ENCODE data around the gene ZEB1. TPM values are rescaled to one million over a fixed set of nuclear protein-coding genes. Genes with fewer than 3 reads are reported as not detected.
"Not testable (repeated sequence)": the region's sequence is repeated elsewhere in the genome, so short reads cannot be mapped to it uniquely, and the experiment has no call there.

ZEB1 gene
- total and polyA plus RNA-seq, 2 donors, result 59.0 to 166 TPM

- not testable (repeated sequence) for H3K4me1 ChIP-seq (ENCODE audit: insufficient read depth); H3K4me3 ChIP-seq (ENCODE audit: low read depth, low read length); DNase-seq (ENCODE audit: extremely low spot score); H3K27ac ChIP-seq (ENCODE audit: low read depth); H3K36me3 ChIP-seq (ENCODE audit: insufficient read depth)
Observed at GRCh38 chr10:31428499-31428898, 109.5 kb downstream of the ZEB1 start.

DNA sequence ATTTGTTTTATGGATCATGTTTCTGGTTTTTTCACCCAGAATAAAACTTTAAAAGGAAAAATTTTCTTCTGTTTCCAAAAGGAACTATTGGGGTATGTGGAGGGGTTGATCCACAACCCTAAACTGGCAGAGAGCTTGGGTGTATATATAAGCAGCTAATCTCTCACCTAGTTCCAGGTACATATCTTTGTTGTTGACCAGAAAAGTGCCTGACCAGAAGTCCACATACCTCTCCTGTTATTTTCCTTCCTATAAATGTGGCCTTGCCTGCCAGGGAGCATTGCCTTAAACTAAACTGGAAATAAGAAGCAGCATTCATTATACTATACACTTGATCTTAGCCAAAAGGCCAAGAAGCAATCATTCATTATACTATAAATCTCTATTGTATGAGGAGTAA lies 112.0 kb downstream of the ZEB1 start:
- Histone ChIP-seq H3K36me3 (ENCODE audit: insufficient read depth) (no peaks in the 10 kb centered on the region), H3K4me3 (ENCODE audit: low read depth, low read length) (no peak overlapping the region), H3K4me1 (ENCODE audit: insufficient read depth) (no peaks in the 10 kb centered on the region), H3K27ac (ENCODE audit: low read depth) (no peak overlapping the region)
- no peak for DNase-seq (ENCODE audit: extremely low spot score)

- Histone ChIP-seq H3K27ac (ENCODE audit: low read depth) (no peak overlapping the region), H3K36me3 (ENCODE audit: insufficient read depth) (no peaks in the 10 kb centered on the region), H3K4me3 (ENCODE audit: low read depth, low read length) (no peak overlapping the region), H3K4me1 (ENCODE audit: insufficient read depth) (no peaks in the 10 kb centered on the region)
- no peak for DNase-seq (ENCODE audit: extremely low spot score)
- 91% methylated on average over 4 of the region's 4 CpGs for WGBS
Observed at GRCh38 chr10:31437959-31438358, 118.9 kb downstream of the ZEB1 start.

GRCh38 chr10:31451766-31452165 lies 132.8 kb downstream of the ZEB1 start:
- 69% methylated on average over 2 of the region's 2 CpGs for WGBS
- Histone ChIP-seq H3K4me3 (ENCODE audit: low read depth, low read length) (no peak overlapping the region), H3K4me1 (ENCODE audit: insufficient read depth) (no peaks in the 10 kb centered on the region), H3K36me3 (ENCODE audit: insufficient read depth) (no peaks in the 10 kb centered on the region), H3K27ac (ENCODE audit: low read depth) (no peak overlapping the region)
- no peak for DNase-seq (ENCODE audit: extremely low spot score)

- H3K36me3 ChIP-seq (ENCODE audit: insufficient read depth), result no peaks in the 10 kb centered on the region
- no peak overlapping the region for H3K4me3 ChIP-seq (ENCODE audit: low read depth, low read length)
- H3K4me1 ChIP-seq (ENCODE audit: insufficient read depth), result no peaks in the 10 kb centered on the region
- WGBS, result 59% methylated on average over 1 of the region's 1 CpG
- DNase-seq (ENCODE audit: extremely low spot score), result no peak
- no peak overlapping the region for H3K27ac ChIP-seq (ENCODE audit: low read depth)
Observed at GRCh38 chr10:31456468-31456867, 137.5 kb downstream of the ZEB1 start.

GRCh38 chr10:31457858-31458257 lies 138.8 kb downstream of the ZEB1 start:
- Histone ChIP-seq H3K4me1 (ENCODE audit: insufficient read depth) (no peaks in the 10 kb centered on the region), H3K4me3 (ENCODE audit: low read depth, low read length) (no peak overlapping the region), H3K27ac (ENCODE audit: low read depth) (no peak overlapping the region), H3K36me3 (ENCODE audit: insufficient read depth) (no peaks in the 10 kb centered on the region)
- no peak for DNase-seq (ENCODE audit: extremely low spot score)
- WGBS, result 61% methylated on average over 1 of the region's 1 CpG

- Histone ChIP-seq H3K4me3 (ENCODE audit: low read depth, low read length) (no peak overlapping the region), H3K36me3 (ENCODE audit: insufficient read depth) (no peaks in the 10 kb centered on the region), H3K4me1 (ENCODE audit: insufficient read depth) (no peaks in the 10 kb centered on the region), H3K27ac (ENCODE audit: low read depth) (no peak overlapping the region)
- DNase-seq (ENCODE audit: extremely low spot score), result no peak
Observed at GRCh38 chr10:31458974-31459373, 140.0 kb downstream of the ZEB1 start.

DNA sequence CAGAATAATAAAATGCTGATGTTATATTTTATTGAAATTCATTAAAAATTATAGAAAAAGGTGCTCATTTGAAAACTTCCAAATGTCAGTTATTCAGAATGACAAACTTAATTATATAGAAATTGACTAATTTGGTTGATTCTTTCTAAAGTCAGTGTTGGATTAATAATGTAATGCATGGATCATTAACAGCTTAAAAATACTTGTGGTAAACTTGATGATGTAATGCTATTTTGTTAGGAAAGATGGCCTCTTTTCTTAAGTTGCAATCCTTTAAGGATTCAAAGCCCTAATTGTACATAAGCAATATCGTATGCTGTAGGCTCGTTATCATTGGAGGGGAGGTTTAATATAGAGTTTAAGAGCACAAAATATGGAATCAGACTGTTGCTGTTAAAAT lies 141.2 kb downstream of the ZEB1 start:
- DNase-seq (ENCODE audit: extremely low spot score), result no peak
- Histone ChIP-seq H3K4me1 (ENCODE audit: insufficient read depth) (no peaks in the 10 kb centered on the region), H3K27ac (ENCODE audit: low read depth) (no peak overlapping the region), H3K36me3 (ENCODE audit: insufficient read depth) (no peaks in the 10 kb centered on the region), H3K4me3 (ENCODE audit: low read depth, low read length) (no peak overlapping the region)
- WGBS, result 92% methylated on average over 2 of the region's 2 CpGs

DNA sequence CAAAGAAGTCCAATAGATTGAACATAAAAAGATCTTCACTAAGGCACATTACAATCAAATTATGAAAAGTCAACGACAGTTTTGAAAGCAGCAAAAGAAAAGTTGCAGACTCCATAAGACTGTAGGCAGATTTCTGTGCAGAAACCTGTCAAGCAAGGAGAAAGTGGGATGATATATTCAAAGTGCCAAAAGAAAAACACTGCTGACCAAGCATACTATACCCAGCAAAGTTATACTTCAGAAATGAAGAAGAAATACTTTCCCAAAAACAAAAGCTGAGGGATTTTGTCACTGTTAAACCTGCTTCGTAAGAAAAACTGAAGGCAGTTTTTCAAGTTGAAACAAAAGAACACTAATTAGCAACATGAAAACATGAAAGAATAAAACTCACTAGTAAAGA lies 145.5 kb downstream of the ZEB1 start:
- Histone ChIP-seq H3K36me3 (ENCODE audit: insufficient read depth) (no peaks in the 10 kb centered on the region), H3K4me1 (ENCODE audit: insufficient read depth) (no peaks in the 10 kb centered on the region), H3K27ac (ENCODE audit: low read depth) (no peak overlapping the region), H3K4me3 (ENCODE audit: low read depth, low read length) (no peak overlapping the region)
- WGBS, result 99% methylated on average over 2 of the region's 2 CpGs
- no peak for DNase-seq (ENCODE audit: extremely low spot score)

GRCh38 chr10:31466313-31466712 lies 147.3 kb downstream of the ZEB1 start:
- Histone ChIP-seq H3K36me3 (ENCODE audit: insufficient read depth) (no peaks in the 10 kb centered on the region), H3K27ac (ENCODE audit: low read depth) (no peak overlapping the region), H3K4me1 (ENCODE audit: insufficient read depth) (no peaks in the 10 kb centered on the region), H3K4me3 (ENCODE audit: low read depth, low read length) (no peak overlapping the region)
- DNase-seq (ENCODE audit: extremely low spot score), result no peak
- 90% methylated on average over 1 of the region's 1 CpG for WGBS

GRCh38 chr10:31467791-31468535 lies 148.9 kb downstream of the ZEB1 start:
- no peak overlapping the region for H3K27ac ChIP-seq (ENCODE audit: low read depth)
- H3K4me3 ChIP-seq (ENCODE audit: low read depth, low read length), result no peak overlapping the region
- H3K4me1 ChIP-seq (ENCODE audit: insufficient read depth), result no peaks in the 10 kb centered on the region
- no peaks in the 10 kb centered on the region for H3K36me3 ChIP-seq (ENCODE audit: insufficient read depth)
- no peak for DNase-seq (ENCODE audit: extremely low spot score)
- 91% methylated on average over 4 of the region's 4 CpGs for WGBS

DNA sequence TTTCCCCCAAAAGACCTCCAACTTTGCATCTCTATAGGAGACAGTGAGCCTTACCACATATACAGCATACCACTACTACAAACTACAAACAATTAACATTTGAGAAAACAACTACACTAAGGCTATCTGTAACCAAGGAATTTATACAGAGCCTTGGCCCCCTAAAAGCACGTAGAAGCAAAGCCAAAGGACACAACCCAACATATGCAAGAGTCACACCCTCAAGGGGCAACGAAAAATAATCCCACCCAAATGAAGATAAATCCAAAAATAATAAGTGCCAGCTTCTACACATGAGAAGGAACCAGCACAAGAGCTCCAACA lies 149.5 kb downstream of the ZEB1 start:
- no peak for DNase-seq (ENCODE audit: extremely low spot score)
- H3K27ac ChIP-seq (ENCODE audit: low read depth), result no peak overlapping the region
- H3K4me1 ChIP-seq (ENCODE audit: insufficient read depth), result no peaks in the 10 kb centered on the region
- H3K36me3 ChIP-seq (ENCODE audit: insufficient read depth), result no peaks in the 10 kb centered on the region
- 91% methylated on average over 2 of the region's 2 CpGs for WGBS
- no peak overlapping the region for H3K4me3 ChIP-seq (ENCODE audit: low read depth, low read length)

DNA sequence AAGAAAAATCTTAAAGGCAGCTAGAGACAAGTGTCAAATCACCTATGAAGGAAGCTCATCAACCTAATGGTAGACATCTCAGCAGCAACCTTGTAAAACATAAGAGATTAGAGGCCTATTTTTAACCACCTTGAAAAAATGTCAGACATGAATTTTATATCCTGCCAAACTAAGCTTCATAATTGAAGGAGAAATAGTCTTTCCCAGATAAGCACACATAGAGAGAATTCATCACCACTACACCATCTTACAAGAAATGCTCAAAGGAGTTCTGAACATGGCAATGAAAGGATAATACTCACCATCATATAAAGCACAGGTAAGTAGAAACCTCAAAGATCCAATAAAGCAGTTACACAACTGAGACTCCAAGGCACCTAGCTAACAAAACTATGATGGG lies 156.5 kb downstream of the ZEB1 start:
- DNase-seq (ENCODE audit: extremely low spot score), result no peak
- Histone ChIP-seq H3K4me1 (ENCODE audit: insufficient read depth) (no peaks in the 10 kb centered on the region), H3K27ac (ENCODE audit: low read depth) (no peak overlapping the region), H3K36me3 (ENCODE audit: insufficient read depth) (no peaks in the 10 kb centered on the region), H3K4me3 (ENCODE audit: low read depth, low read length) (no peak overlapping the region)

DNA sequence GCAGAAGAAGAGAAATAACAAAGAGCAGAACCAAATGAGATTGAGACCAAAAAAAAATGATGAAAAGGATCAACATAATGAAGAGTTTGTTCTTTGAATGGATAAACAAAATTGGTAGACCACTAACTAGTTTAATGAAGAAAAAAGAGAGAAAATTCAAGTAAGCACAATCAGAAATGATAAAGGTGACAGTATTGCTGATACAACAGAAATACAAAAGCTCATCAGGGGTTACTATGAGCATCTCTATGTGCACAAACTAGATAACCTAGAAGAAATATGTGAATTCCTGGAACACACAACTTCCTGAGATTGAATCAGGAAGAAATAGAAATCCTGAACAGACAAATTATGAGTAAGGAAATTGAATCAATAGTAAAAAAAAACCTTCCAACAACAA lies 157.1 kb downstream of the ZEB1 start:
- Histone ChIP-seq H3K27ac (ENCODE audit: low read depth) (no peak overlapping the region), H3K4me3 (ENCODE audit: low read depth, low read length) (no peak overlapping the region), H3K4me1 (ENCODE audit: insufficient read depth) (no peaks in the 10 kb centered on the region), H3K36me3 (ENCODE audit: insufficient read depth) (no peaks in the 10 kb centered on the region)
- DNase-seq (ENCODE audit: extremely low spot score), result no peak

- no peak overlapping the region for H3K27ac ChIP-seq (ENCODE audit: low read depth)
- H3K4me3 ChIP-seq (ENCODE audit: low read depth, low read length), result no peak overlapping the region
- no peaks in the 10 kb centered on the region for H3K4me1 ChIP-seq (ENCODE audit: insufficient read depth)
- no peak for DNase-seq (ENCODE audit: extremely low spot score)
- WGBS, result 82% methylated on average over 1 of the region's 1 CpG
- no peaks in the 10 kb centered on the region for H3K36me3 ChIP-seq (ENCODE audit: insufficient read depth)
Observed at GRCh38 chr10:31477584-31477983, 158.6 kb downstream of the ZEB1 start.
